Heart right ventricle (tissue), 16 donors: ENCODE measurements around the gene NFE2L1. TPM values are rescaled to one million over a fixed set of nuclear protein-coding genes. Genes with fewer than 3 reads are reported as not detected.
A peak's percentile ranks its signal among the peaks of the same experiment; 100 is the strongest.

ENCODE experiments used
- ATAC-seq, 8 donors: fragments of 200-7000 bp; cut with Tn5 transposase; one replicate each; pipeline ENCODE4 v1.9.1; 2020; ENCODE audit warnings: mild to moderate bottlenecking in 8 of 8, moderate library complexity in 8 of 8, moderate number of reproducible peaks in 1 of 8
- DNase-seq, 2 donors: peaks; one replicate each; pipeline ENCODE4 v3.0.0-alpha.2; 2020
- H3K27ac ChIP-seq, 10 donors: fragments of 200-600 bp; sonication (generic) in 2 of 10; one replicate each; pipeline versions ENCODE4 v1.5.0 to v1.8.0; 2020 to 2022; ENCODE audit warnings: mild to moderate bottlenecking in 3 of 10
- H3K27me3 ChIP-seq, 7 donors: fragments of 200-600 bp; one replicate each; pipeline ENCODE4 v1.8.0; 2021 to 2022; ENCODE audit warnings: mild to moderate bottlenecking in 2 of 7
- H3K36me3 ChIP-seq, 9 donors: fragments of 200-600 bp; sonication (generic) in 1 of 9; one replicate each; pipeline versions ENCODE4 v1.5.0 to v1.8.0; 2020 to 2022; ENCODE audit warnings: mild to moderate bottlenecking in 2 of 9
- H3K4me1 ChIP-seq, 9 donors: fragments of 200-600 bp; sonication (generic) in 1 of 9; one replicate each; pipeline versions ENCODE4 v1.5.0 to v1.8.0; 2020 to 2022; ENCODE audit warnings: mild to moderate bottlenecking in 4 of 9
- H3K4me3 ChIP-seq, 10 donors: fragments of 200-600 bp; sonication (generic) in 2 of 10; one replicate each; pipeline versions ENCODE4 v1.5.0 to v1.8.0; 2020 to 2022; ENCODE audit warnings: mild to moderate bottlenecking in 7 of 10, moderate library complexity in 2 of 10
- H3K9me3 ChIP-seq, 11 donors: fragments of 200-600 bp in 10 of 11; sonication (generic) in 2 of 11; one replicate each; pipeline versions ENCODE4 v1.5.0 to v1.8.0; 2013 to 2022; ENCODE audit warnings: mild to moderate bottlenecking in 2 of 11, control low read depth in 1 of 11, moderate library complexity in 1 of 11
- CTCF ChIP-seq, 9 donors: fragments of 200-600 bp; sonication (generic) in 2 of 9; IDR thresholded peaks; one replicate each; pipeline versions ENCODE4 v1.5.0 to v1.8.0; 2021 to 2022; ENCODE audit warnings: antibody characterized with exemption in 9 of 9, mild to moderate bottlenecking in 5 of 9, moderate library complexity in 1 of 9
- WGBS, 2 donors: extraction: QIAGEN DNeasy Blood & Tissue Kit; methylation state at CpG; one replicate each; pipeline ENCODE4 v1.1.7; 2013; ENCODE audit warnings: inconsistent platforms in 1 of 2; 5-methylcytosine and 5-hydroxymethylcytosine counted together
- intact Hi-C, 10 donors: fragments of 100-400 bp; cut with DNase I; formaldehyde crosslinking; loops; one replicate each; pipeline versions ENCODE4 v1.11.1 to v1.14.2; 2022
- polyA plus RNA-seq, 2 donors: library from polyadenylated mRNA; stranded (reverse); fragments of 200-250 nt; gene quantifications; one replicate each; pipeline ENCODE4 v1.2.3, GENCODE V29; 2013
- total RNA-seq, 10 donors: library from RNA; stranded (reverse); fragmentation: NEBNext Ultra II Directional in 3 of 10; extraction: Animal tissue kit (Norgen Biotek cat#: 25700) in 3 of 10; gene quantifications; one replicate each; pipeline versions ENCODE4 v1.2.1 to v1.2.4, GENCODE V29; 2021 to 2023
- donor health status: Arrhythmogenic right ventricular cardiomyopathy.
- donor health status: ischemic (EF 13 %, LVEDD 7.1; RV severe dilation, severe dysfunction).
- donor health status: healthy with polysubstance abuse.
- donor health status: DM: no; HTN: yes; CAD: no.
- donor health status: DM: no; HTN: no; CAD: no.
- donor health status: ischemic (EF 25% LVEDD 6.9; RV normal size, moderate dysfunction).
- donor health status: ischemic (EF 25% LVEDD 5.7; RV mildly dilated, moderate dysfunction).
- donor health status: healthy.
- donor health status: DM: yes; HTN: yes; CAD: no.
- donor health status: Ischemic cardiomyopathy.
- donor health status: ischemic (EF 35%, LVEDD 5.7; RV mildly dilated, moderate dysfunction).
- donor health status: nonischemic (EF 11% LVEDD 7.7; RV severe dilation, severe dysfunction).
- donor health status: DM: yes; HTN: yes; CAD: no.
- donor health status: PGD.
- donor health status: ischemic (EF 29% LVEDD 5.4; RV normal size, mild dysfunction).
- donor health status: nonischemic (EF 23%, LVEDD 6.1; RV moderate dilation, normal function).

NFE2L1 gene
- total and polyA plus RNA-seq, 12 donors = 108 to 1,033 (median 669) TPM

- peak; percentile 38 to 89 (median 76) for ATAC-seq
- H3K36me3 ChIP-seq = no peaks in the 10 kb centered on the region
- intact Hi-C loops = no loop called here
- peaks cover 0 to 3% (median 0%) of the 10 kb centered on the region in 7 donors for H3K27me3 ChIP-seq
- peaks cover 0 to 71% (median 15%) of the 10 kb centered on the region in 9 donors for H3K4me1 ChIP-seq
- no peaks in the 10 kb centered on the region for H3K9me3 ChIP-seq
- 31 to 56% methylated on average over 4 of the region's 4 CpGs for WGBS, 2 donors
- TF ChIP-seq CTCF (IDR thresholded peaks at IDR 0.05) = no peak
- no peak for DNase-seq
- H3K27ac ChIP-seq = peak overlapping the region in 7 of 10 donors; percentile 35 to 90 (median 54)
- no peak overlapping the region for H3K4me3 ChIP-seq
These were observed 45.8 kb upstream of the NFE2L1 start for GRCh38 chr17:48002266-48002915.

- TF ChIP-seq CTCF (IDR thresholded peaks at IDR 0.05) = no peak
- Histone ChIP-seq H3K9me3 (no peaks in the 10 kb centered on the region), H3K36me3 (no peaks in the 10 kb centered on the region), H3K4me1 (peaks cover 0 to 69% (median 15%) of the 10 kb centered on the region in 9 donors), H3K27ac (peak overlapping the region in 7 of 10 donors; percentile 35 to 90 (median 54)), H3K4me3 (no peak overlapping the region), H3K27me3 (peaks cover 0 to 7% (median 0%) of the 10 kb centered on the region in 7 donors)
- intact Hi-C loops = no loop called here
- ATAC-seq (no peak), DNase-seq (no peak)
- 66 to 70% methylated on average over 7 of the region's 7 CpGs for WGBS, 2 donors
These were observed 45.2 kb upstream of the NFE2L1 start for GRCh38 chr17:48002916-48003416.

DNA sequence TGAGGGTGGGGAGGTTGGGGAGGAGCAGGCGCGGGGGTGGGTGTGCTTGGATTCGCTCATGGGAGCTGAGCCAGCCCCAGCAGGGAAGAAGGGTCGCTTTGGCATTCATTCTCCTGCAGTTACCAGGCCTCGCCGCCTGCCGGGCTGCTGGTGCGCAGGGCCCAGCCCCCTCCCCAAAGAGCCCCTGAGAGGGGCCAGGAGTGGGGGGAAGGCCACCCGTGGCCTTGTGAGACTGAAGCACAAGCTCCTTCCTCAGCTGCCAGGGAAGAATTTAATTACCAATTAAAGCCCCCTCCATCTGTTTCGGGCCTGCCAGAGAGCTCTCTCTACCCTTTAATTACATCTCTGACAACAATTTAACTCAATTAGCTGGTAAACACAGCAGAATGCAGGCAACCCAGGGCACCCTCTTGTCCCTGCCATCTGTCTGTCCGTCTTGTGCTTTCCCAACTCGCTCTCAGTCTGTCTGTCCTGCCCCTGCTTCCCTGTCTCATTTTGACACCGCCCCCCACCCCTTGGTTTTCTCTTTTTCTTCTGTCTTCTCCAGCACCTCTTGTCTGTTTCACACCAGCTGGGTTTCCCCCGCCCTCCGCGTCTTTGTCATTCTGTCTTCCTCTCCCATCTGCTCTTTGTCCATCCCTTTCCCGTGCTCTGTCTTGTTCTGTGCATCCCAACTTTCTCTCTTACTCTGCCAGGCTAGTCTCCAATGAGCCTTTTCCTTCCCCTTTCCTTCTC lies 44.6 kb upstream of the NFE2L1 start:
- Histone ChIP-seq H3K36me3 (no peaks in the 10 kb centered on the region), H3K9me3 (no peaks in the 10 kb centered on the region), H3K27me3 (peaks cover 0 to 10% (median 0%) of the 10 kb centered on the region in 7 donors), H3K4me3 (no peak overlapping the region), H3K4me1 (peaks cover 0 to 64% (median 15%) of the 10 kb centered on the region in 9 donors), H3K27ac (peak overlapping the region in 2 of 10 donors; percentile 62 to 90)
- intact Hi-C loops = no loop called here
- no peak for TF ChIP-seq CTCF (IDR thresholded peaks at IDR 0.05)
- ATAC-seq = peak in 1 of 8 donors; percentile 23
- DNase-seq = no peak
- 79 to 82% methylated on average over 17 of the region's 17 CpGs for WGBS, 2 donors

DNA sequence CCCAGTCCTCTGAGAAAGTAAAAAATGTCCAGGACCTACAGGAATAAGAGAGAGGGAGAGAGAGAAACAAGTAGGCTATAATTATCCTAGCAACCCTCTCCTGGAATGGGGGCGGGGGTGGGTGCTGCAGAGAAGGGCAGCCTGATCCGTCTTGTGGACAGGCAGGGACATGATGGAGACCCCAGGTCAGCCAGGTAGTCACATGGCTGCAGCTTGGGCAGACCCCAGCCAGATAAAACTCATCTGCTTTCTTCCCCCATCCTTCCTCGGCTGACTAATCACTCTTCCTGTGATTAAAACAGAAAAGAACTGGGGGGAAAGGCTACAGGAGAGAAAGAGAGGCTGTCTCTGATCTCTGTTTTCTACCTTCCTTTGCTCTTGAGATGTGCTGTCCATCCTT lies 43.2 kb upstream of the NFE2L1 start:
- no peak for TF ChIP-seq CTCF (IDR thresholded peaks at IDR 0.05)
- H3K36me3 ChIP-seq = no peaks in the 10 kb centered on the region
- H3K9me3 ChIP-seq = no peaks in the 10 kb centered on the region
- no peak overlapping the region for H3K27ac ChIP-seq
- H3K4me3 ChIP-seq = no peak overlapping the region
- 29% methylated on average over 3 of the region's 3 CpGs for WGBS, 2 donors
- peaks cover 0 to 20% (median 8%) of the 10 kb centered on the region in 7 donors for H3K27me3 ChIP-seq
- intact Hi-C loops = no loop called here
- DNase-seq = no peak
- no peak for ATAC-seq
- H3K4me1 ChIP-seq = peaks cover 0 to 54% (median 15%) of the 10 kb centered on the region in 9 donors
